Neural progenitor cell (in vitro differentiated cells): ENCODE measurements around the gene HOATZ.

Experiments used
- CTCF ChIP-seq: fragments of 200-600 bp; sonication (generic); IDR thresholded peaks from 2 replicates; pipeline ENCODE4 v1.5.1; 2017; ENCODE audit warnings: antibody characterized with exemption, mild to moderate bottlenecking
- EZH2 ChIP-seq: fragments of 200-600 bp; sonication (generic); IDR thresholded peaks from 2 replicates; pipeline ENCODE4 v1.6.1; 2017; ENCODE audit warnings: antibody characterized with exemption, mild to moderate bottlenecking, moderate library complexity
- EZH2phosphoT487 ChIP-seq: fragments of 200-600 bp; sonication (generic); IDR thresholded peaks from 2 replicates; pipeline ENCODE4 v1.6.1; 2017; ENCODE audit warnings: antibody characterized with exemption

DNA sequence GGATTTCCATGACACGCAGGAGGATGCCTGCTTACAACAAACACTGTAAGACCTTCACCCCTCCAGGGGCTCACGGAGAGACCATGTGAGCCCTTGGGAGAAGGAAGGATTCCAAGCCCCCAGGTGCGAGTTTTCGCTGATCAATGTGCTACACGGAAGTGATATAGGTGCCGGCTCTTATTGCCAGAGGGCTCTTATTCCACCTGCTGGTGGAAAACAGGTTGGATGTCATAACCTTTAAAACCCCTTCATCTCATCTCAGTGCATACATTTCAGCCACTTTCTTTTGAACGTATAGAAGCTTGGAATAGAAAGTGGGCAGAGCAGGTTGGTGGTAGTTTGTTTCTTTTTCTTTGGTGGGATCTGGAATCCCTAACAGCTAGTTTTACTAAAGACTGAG lies 51.7 kb downstream of the HOATZ start:
- TF ChIP-seq CTCF (no peak), EZH2phosphoT487 (no peak), EZH2 (no peak)
